Gastroesophageal sphincter (tissue), 3 donors: ENCODE measurements around the gene ANAPC7.
"Not testable (repeated sequence)": the region's sequence is repeated elsewhere in the genome, so short reads cannot be mapped to it uniquely, and the experiment has no call there.

Experiments used
- POLR2A ChIP-seq, 2 donors: fragments of 450-650 bp; IDR thresholded peaks; one replicate each; pipeline ENCODE4 v1.6.1; 2017; ENCODE audit warnings: antibody characterized with exemption in 2 of 2, mild to moderate bottlenecking in 2 of 2, moderate library complexity in 1 of 2
- TF ChIP-seq, protein P1 (sequence below), 4 experiments: fragments of 200-600 bp in 2 of 4; fragments of 450-650 bp in 2 of 4; sonication (generic) in 1 of 4; IDR thresholded peaks; one replicate each; pipeline ENCODE4 v1.5.1; 2017 to 2019; ENCODE audit warnings: antibody characterized with exemption in 4 of 4, mild to moderate bottlenecking in 2 of 4, moderate library complexity in 2 of 4

DNA sequence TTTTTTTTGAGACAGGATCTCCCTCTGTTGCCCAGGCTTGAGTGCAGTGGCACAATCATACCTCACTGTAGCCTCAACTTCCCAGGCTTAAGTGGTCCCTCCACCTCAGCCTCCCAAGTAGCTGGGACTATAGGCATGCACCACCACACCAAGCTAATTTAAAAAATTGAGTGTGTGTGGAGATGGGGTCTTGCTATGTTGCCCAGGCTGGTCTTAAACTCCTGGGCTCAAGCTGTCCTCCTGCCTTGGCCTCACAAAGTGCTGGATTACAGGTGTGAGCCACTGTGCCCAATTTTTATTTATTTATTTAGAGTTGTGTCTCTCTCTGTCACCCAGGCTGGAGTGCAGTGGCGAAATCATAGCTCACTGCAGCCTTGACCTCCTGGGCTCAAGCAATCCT, 17.1 kb upstream of the ANAPC7 start:
- TF ChIP-seq, protein P1, sequence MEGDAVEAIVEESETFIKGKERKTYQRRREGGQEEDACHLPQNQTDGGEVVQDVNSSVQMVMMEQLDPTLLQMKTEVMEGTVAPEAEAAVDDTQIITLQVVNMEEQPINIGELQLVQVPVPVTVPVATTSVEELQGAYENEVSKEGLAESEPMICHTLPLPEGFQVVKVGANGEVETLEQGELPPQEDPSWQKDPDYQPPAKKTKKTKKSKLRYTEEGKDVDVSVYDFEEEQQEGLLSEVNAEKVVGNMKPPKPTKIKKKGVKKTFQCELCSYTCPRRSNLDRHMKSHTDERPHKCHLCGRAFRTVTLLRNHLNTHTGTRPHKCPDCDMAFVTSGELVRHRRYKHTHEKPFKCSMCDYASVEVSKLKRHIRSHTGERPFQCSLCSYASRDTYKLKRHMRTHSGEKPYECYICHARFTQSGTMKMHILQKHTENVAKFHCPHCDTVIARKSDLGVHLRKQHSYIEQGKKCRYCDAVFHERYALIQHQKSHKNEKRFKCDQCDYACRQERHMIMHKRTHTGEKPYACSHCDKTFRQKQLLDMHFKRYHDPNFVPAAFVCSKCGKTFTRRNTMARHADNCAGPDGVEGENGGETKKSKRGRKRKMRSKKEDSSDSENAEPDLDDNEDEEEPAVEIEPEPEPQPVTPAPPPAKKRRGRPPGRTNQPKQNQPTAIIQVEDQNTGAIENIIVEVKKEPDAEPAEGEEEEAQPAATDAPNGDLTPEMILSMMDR (IDR thresholded peaks at IDR 0.05) = not testable (repeated sequence)
- not testable (repeated sequence) for TF ChIP-seq POLR2A (IDR thresholded peaks at IDR 0.05)
